ENCODE data around the gene HIF1AN.

Gene HIF1AN

GRCh38 chr10:100531761-100532160, 4.0 kb upstream of the HIF1AN start:
- no peak for DNase-seq
- Mint-ChIP-seq H3K9me3 (no peaks in the 10 kb centered on the region), H3K4me3 (no peak overlapping the region), H3K27me3 (no peaks in the 10 kb centered on the region), H3K27ac (peak overlapping the region; percentile 61), H3K36me3 (ENCODE audit: low read depth) (peaks cover 33% of the 10 kb centered on the region), H3K4me1 (ENCODE audit: low read depth) (peaks cover 34% of the 10 kb centered on the region)

- H3K36me3 Mint-ChIP-seq (ENCODE audit: low read depth): peaks cover 29% of the 10 kb centered on the region
- no peak overlapping the region for H3K4me3 Mint-ChIP-seq
- H3K4me1 Mint-ChIP-seq (ENCODE audit: low read depth): peaks cover 21% of the 10 kb centered on the region
- H3K27ac Mint-ChIP-seq: no peak overlapping the region
- no peaks in the 10 kb centered on the region for H3K9me3 Mint-ChIP-seq
- no peaks in the 10 kb centered on the region for H3K27me3 Mint-ChIP-seq
- DNase-seq: no peak
These were observed 1.0 kb upstream of the HIF1AN start for GRCh38 chr10:100534726-100535125.

GRCh38 chr10:100535338-100535714, 417 bp upstream of the HIF1AN start:
- H3K4me3 Mint-ChIP-seq: no peak overlapping the region
- no peaks in the 10 kb centered on the region for H3K9me3 Mint-ChIP-seq
- H3K4me1 Mint-ChIP-seq (ENCODE audit: low read depth): peaks cover 15% of the 10 kb centered on the region
- peaks cover 31% of the 10 kb centered on the region for H3K36me3 Mint-ChIP-seq (ENCODE audit: low read depth)
- H3K27me3 Mint-ChIP-seq: no peaks in the 10 kb centered on the region
- no peak for DNase-seq
- H3K27ac Mint-ChIP-seq: no peak overlapping the region

- H3K9me3 Mint-ChIP-seq: no peaks in the 10 kb centered on the region
- H3K4me3 Mint-ChIP-seq: no peak overlapping the region
- DNase-seq: no peak
- peaks cover 49% of the 10 kb centered on the region for H3K36me3 Mint-ChIP-seq (ENCODE audit: low read depth)
- no peak overlapping the region for H3K27ac Mint-ChIP-seq
- peaks cover 4% of the 10 kb centered on the region for H3K4me1 Mint-ChIP-seq (ENCODE audit: low read depth)
- no peaks in the 10 kb centered on the region for H3K27me3 Mint-ChIP-seq
These were observed 1.7 kb downstream of the HIF1AN start for GRCh38 chr10:100537475-100537874.

- Mint-ChIP-seq H3K36me3 (ENCODE audit: low read depth) (peaks cover 94% of the 10 kb centered on the region), H3K27ac (no peak overlapping the region), H3K4me1 (ENCODE audit: low read depth) (no peaks in the 10 kb centered on the region), H3K9me3 (no peaks in the 10 kb centered on the region), H3K4me3 (no peak overlapping the region), H3K27me3 (no peaks in the 10 kb centered on the region)
- no peak for DNase-seq
These were observed 9.2 kb downstream of the HIF1AN start for GRCh38 chr10:100544950-100545349.

GRCh38 chr10:100551196-100551595, 15.5 kb downstream of the HIF1AN start:
- no peak for DNase-seq
- Mint-ChIP-seq H3K27me3 (no peaks in the 10 kb centered on the region), H3K4me3 (no peak overlapping the region), H3K4me1 (ENCODE audit: low read depth) (no peaks in the 10 kb centered on the region), H3K27ac (no peak overlapping the region), H3K36me3 (ENCODE audit: low read depth) (peaks cover 83% of the 10 kb centered on the region), H3K9me3 (no peaks in the 10 kb centered on the region)

- H3K9me3 Mint-ChIP-seq: no peaks in the 10 kb centered on the region
- H3K27ac Mint-ChIP-seq: no peak overlapping the region
- H3K4me1 Mint-ChIP-seq (ENCODE audit: low read depth): no peaks in the 10 kb centered on the region
- no peaks in the 10 kb centered on the region for H3K27me3 Mint-ChIP-seq
- H3K4me3 Mint-ChIP-seq: no peak overlapping the region
- peaks cover 78% of the 10 kb centered on the region for H3K36me3 Mint-ChIP-seq (ENCODE audit: low read depth)
- DNase-seq: no peak
These were observed 16.0 kb downstream of the HIF1AN start for GRCh38 chr10:100551738-100552137.

- Mint-ChIP-seq H3K27me3 (no peaks in the 10 kb centered on the region), H3K4me3 (no peak overlapping the region), H3K27ac (no peak overlapping the region), H3K4me1 (ENCODE audit: low read depth) (no peaks in the 10 kb centered on the region), H3K9me3 (no peaks in the 10 kb centered on the region), H3K36me3 (ENCODE audit: low read depth) (peaks cover 66% of the 10 kb centered on the region)
- DNase-seq: no peak
These were observed 18.2 kb downstream of the HIF1AN start for GRCh38 chr10:100553929-100554328.

GRCh38 chr10:100554902-100555301, 19.2 kb downstream of the HIF1AN start:
- Mint-ChIP-seq H3K36me3 (ENCODE audit: low read depth) (peaks cover 57% of the 10 kb centered on the region), H3K9me3 (no peaks in the 10 kb centered on the region), H3K27ac (no peak overlapping the region), H3K4me3 (no peak overlapping the region), H3K27me3 (no peaks in the 10 kb centered on the region), H3K4me1 (ENCODE audit: low read depth) (no peaks in the 10 kb centered on the region)
- no peak for DNase-seq

GRCh38 chr10:100560248-100560647, 24.5 kb downstream of the HIF1AN start:
- Mint-ChIP-seq H3K27me3 (peaks cover 35% of the 10 kb centered on the region), H3K4me3 (no peak overlapping the region), H3K4me1 (ENCODE audit: low read depth) (peaks cover 18% of the 10 kb centered on the region)

GRCh38 chr10:100561005-100561404, 25.3 kb downstream of the HIF1AN start:
- Mint-ChIP-seq H3K27me3 (peaks cover 38% of the 10 kb centered on the region), H3K27ac (no peak overlapping the region), H3K4me3 (no peak overlapping the region)

More at GRCh38 chr10:100560248-100560647, 24.5 kb downstream of the HIF1AN start:
- peaks cover 17% of the 10 kb centered on the region for H3K36me3 Mint-ChIP-seq (ENCODE audit: low read depth)
- H3K9me3 Mint-ChIP-seq: no peaks in the 10 kb centered on the region
- H3K27ac Mint-ChIP-seq: no peak overlapping the region
- DNase-seq: no peak

GRCh38 chr10:100562008-100562672, 26.4 kb downstream of the HIF1AN start:
- H3K9me3 Mint-ChIP-seq: no peaks in the 10 kb centered on the region
- H3K27me3 Mint-ChIP-seq: peaks cover 38% of the 10 kb centered on the region
- H3K4me1 Mint-ChIP-seq (ENCODE audit: low read depth): peaks cover 18% of the 10 kb centered on the region
- peaks cover 8% of the 10 kb centered on the region for H3K36me3 Mint-ChIP-seq (ENCODE audit: low read depth)
- no peak overlapping the region for H3K27ac Mint-ChIP-seq
- H3K4me3 Mint-ChIP-seq: peak overlapping the region; percentile 34
- peak; percentile 87 for DNase-seq

More at GRCh38 chr10:100561005-100561404, 25.3 kb downstream of the HIF1AN start:
- no peak for DNase-seq
- H3K9me3 Mint-ChIP-seq: no peaks in the 10 kb centered on the region
- peaks cover 13% of the 10 kb centered on the region for H3K36me3 Mint-ChIP-seq (ENCODE audit: low read depth)
- peaks cover 18% of the 10 kb centered on the region for H3K4me1 Mint-ChIP-seq (ENCODE audit: low read depth)

- Mint-ChIP-seq H3K27ac (no peak overlapping the region), H3K9me3 (no peaks in the 10 kb centered on the region), H3K27me3 (peaks cover 38% of the 10 kb centered on the region), H3K4me3 (no peak overlapping the region), H3K4me1 (ENCODE audit: low read depth) (peaks cover 18% of the 10 kb centered on the region), H3K36me3 (ENCODE audit: low read depth) (no peaks in the 10 kb centered on the region)
- no peak for DNase-seq
These were observed 29.7 kb downstream of the HIF1AN start for GRCh38 chr10:100565206-100565985.

- DNase-seq: no peak
- Mint-ChIP-seq H3K27me3 (peaks cover 34% of the 10 kb centered on the region), H3K4me3 (no peak overlapping the region), H3K27ac (no peak overlapping the region), H3K9me3 (no peaks in the 10 kb centered on the region), H3K4me1 (ENCODE audit: low read depth) (peaks cover 12% of the 10 kb centered on the region), H3K36me3 (ENCODE audit: low read depth) (no peaks in the 10 kb centered on the region)
These were observed 30.8 kb downstream of the HIF1AN start for GRCh38 chr10:100566561-100566960.

- peaks cover 5% of the 10 kb centered on the region for H3K4me1 Mint-ChIP-seq (ENCODE audit: low read depth)
- H3K4me3 Mint-ChIP-seq: no peak overlapping the region
- H3K27me3 Mint-ChIP-seq: peaks cover 28% of the 10 kb centered on the region
- DNase-seq: no peak
- no peaks in the 10 kb centered on the region for H3K9me3 Mint-ChIP-seq
- H3K36me3 Mint-ChIP-seq (ENCODE audit: low read depth): no peaks in the 10 kb centered on the region
- no peak overlapping the region for H3K27ac Mint-ChIP-seq
These were observed 31.5 kb downstream of the HIF1AN start for GRCh38 chr10:100567249-100567648.

All from activated T-cell treated with anti-CD3 and anti-CD28 coated beads, Interleukin-2, amount 50 U/mL, for 24 hours (primary cell).